ENCODE results near the gene NPTX1. TPM values are rescaled to one million over a fixed set of nuclear protein-coding genes. Genes with fewer than 3 reads are reported as not detected.
A peak's percentile ranks its signal among the peaks of the same experiment; 100 is the strongest.
"Not testable (repeated sequence)": the region's sequence is repeated elsewhere in the genome, so short reads cannot be mapped to it uniquely, and the experiment has no call there.

NPTX1 gene
- total and polyA plus RNA-seq, 5 donors, result 0.02 TPM; not detected in 4

DNA sequence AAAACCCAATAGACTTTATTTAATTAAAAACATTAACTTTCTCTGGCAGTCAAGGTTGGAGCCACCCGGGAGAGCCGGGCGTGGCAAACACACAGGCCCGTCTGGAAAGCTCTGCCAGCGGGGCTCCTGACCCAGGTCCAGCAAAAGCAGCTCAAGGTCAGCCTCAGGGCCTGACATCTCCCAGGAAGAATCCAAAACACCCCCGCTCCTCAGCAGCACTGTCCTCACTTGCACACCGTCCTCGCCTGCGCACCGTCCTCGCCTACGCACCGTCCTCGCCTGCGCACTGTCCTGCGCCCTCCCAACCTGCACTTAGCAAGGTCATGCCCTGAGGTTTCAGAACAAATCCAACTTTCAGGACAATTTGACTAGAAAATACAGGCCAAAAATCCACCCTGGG, 36.8 kb upstream of the NPTX1 start:
- Histone ChIP-seq H3K9me3 (ENCODE audit: control insufficient read depth, low read length) (no peaks in the 10 kb centered on the region), H3K4me3 (ENCODE audit: low read length) (no peak overlapping the region), H3K4me1 (ENCODE audit: control insufficient read depth, insufficient read depth, low read length) (no peaks in the 10 kb centered on the region), H3K27me3 (ENCODE audit: control insufficient read depth, insufficient read depth) (no peaks in the 10 kb centered on the region), H3K27ac (ENCODE audit: low read length) (no peak overlapping the region)
- intact Hi-C loops (cut with DNase I), result no loop called here
- peak in 1 of 2 donors; percentile 15 for ATAC-seq
- WGBS, result 89% methylated on average over 16 of the region's 16 CpGs
- DNase-seq, result no peak

DNA sequence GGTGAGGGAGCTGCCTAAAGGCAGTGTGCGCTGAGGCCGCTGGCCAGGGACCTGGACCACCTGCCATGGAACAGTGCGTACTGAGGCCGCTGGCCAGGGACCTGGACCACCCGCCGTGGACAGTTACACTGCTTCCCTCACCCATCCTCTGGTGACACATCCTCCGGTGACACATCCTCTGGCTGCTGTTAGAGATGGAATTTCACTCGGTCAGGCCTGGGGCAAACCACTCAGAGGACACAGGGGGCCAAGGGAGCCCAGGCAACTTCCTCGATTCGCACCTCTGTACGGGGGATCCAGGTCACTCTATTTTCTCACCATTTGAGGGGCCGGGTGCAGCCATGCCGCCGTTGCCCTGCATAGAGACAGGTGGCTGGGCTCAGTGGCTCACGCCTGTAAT, 35.8 kb upstream of the NPTX1 start:
- DNase-seq, result no peak
- Histone ChIP-seq H3K27me3 (ENCODE audit: control insufficient read depth, insufficient read depth) (no peaks in the 10 kb centered on the region), H3K27ac (ENCODE audit: low read length) (no peak overlapping the region), H3K4me3 (ENCODE audit: low read length) (no peak overlapping the region), H3K4me1 (ENCODE audit: control insufficient read depth, insufficient read depth, low read length) (no peaks in the 10 kb centered on the region), H3K9me3 (ENCODE audit: control insufficient read depth, low read length) (no peaks in the 10 kb centered on the region)
- intact Hi-C loops (cut with DNase I), result no loop called here
- WGBS, result 81% methylated on average over 15 of the region's 15 CpGs
- ATAC-seq, result peak in 1 of 2 donors; percentile 25

DNA sequence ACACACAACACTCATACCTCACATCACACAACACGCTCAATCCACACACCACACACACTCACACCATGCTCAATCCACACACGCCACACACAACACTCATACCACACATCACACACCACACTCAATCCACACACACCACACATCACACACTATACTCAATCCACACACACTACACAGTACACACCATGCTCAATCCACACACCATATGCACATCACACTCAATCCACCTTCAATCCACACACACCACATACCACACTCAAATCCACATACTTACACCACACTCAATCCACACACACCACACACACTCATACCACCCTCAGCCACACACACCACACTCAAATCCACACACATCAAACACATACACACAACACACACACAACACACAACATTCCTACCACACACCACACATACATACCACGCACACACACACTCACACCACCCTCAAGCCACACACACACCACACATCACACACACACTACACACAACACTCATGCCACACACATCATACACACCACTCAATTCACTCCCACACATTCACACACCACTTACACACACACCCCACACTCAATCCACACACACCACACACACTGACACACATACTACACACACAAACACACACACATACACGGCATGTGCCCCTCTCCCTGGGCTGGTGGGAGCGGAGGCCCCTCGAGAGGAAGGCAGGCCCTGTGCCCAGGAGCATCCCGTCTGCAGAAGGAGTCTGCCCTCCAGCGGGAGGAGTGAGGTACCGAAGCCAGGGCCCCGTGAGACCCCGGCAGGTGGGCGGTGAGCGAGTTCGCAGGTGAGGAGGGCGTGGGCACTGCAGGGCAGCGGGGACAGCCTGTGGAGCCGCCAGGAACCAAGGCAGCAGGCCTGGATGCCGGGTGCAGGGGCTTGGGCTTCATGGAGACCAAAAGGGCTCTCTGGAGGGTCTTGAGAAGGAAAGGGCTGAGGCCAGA, 35.1 kb upstream of the NPTX1 start:
- DNase-seq (no peak), ATAC-seq (no peak)
- Histone ChIP-seq H3K27me3 (ENCODE audit: control insufficient read depth, insufficient read depth) (no peaks in the 10 kb centered on the region), H3K27ac (ENCODE audit: low read length) (no peak overlapping the region), H3K4me1 (ENCODE audit: control insufficient read depth, insufficient read depth, low read length) (no peaks in the 10 kb centered on the region), H3K4me3 (ENCODE audit: low read length) (no peak overlapping the region), H3K9me3 (ENCODE audit: control insufficient read depth, low read length) (no peaks in the 10 kb centered on the region)
- intact Hi-C loops (cut with DNase I), result no loop called here
- WGBS, result 42% methylated on average over 18 of the region's 18 CpGs

DNA sequence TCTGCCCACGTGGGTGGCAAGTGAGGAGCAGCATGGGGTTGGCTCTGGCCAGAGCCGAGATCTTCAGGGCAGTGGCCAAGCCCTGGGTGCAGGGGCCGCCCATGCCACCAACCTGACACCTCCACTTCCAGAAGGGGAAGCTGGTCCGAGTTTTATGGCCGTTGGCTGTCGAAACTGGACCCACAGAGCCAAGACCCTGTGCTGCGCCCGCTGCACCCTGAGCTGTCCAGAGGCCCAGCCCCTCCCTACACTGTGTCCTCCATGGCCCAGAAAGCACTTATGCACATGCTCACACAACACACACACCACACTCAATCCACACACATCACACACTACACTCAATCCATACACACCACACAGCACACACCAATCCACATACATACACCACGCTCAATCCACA, 34.4 kb upstream of the NPTX1 start:
- ATAC-seq (no peak), DNase-seq (no peak)
- Histone ChIP-seq H3K4me1 (ENCODE audit: control insufficient read depth, insufficient read depth, low read length) (no peaks in the 10 kb centered on the region), H3K9me3 (ENCODE audit: control insufficient read depth, low read length) (no peaks in the 10 kb centered on the region), H3K4me3 (ENCODE audit: low read length) (no peak overlapping the region), H3K27ac (ENCODE audit: low read length) (no peak overlapping the region), H3K27me3 (ENCODE audit: control insufficient read depth, insufficient read depth) (no peaks in the 10 kb centered on the region)
- WGBS, result 70% methylated on average over 9 of the region's 9 CpGs
- intact Hi-C loops (cut with DNase I), result no loop called here

DNA sequence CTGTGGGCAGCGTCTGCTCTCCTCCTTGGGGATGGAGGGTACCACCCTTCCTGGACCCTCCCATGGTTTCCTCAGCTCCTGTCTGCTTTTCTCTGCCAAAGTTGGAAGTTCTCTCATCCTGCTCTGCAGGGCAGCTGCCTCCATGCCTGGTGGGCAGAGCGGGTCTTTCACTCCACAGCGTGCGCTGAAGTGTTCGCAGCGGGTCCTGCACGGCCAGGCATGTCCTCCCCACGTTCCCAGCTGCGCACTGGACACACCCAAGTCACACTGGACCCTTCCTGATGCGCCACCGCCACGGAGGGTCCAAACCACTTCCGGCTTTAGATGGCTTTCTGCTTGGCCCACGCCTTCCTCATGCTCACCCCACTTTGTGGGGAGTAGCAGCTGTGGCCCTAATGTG, 33.7 kb upstream of the NPTX1 start:
- H3K4me3 ChIP-seq (ENCODE audit: low read length), result no peak overlapping the region
- 81% methylated on average over 14 of the region's 14 CpGs for WGBS
- H3K9me3 ChIP-seq (ENCODE audit: control insufficient read depth, low read length), result no peaks in the 10 kb centered on the region
- no peaks in the 10 kb centered on the region for H3K27me3 ChIP-seq (ENCODE audit: control insufficient read depth, insufficient read depth)
- intact Hi-C loops (cut with DNase I), result no loop called here
- H3K4me1 ChIP-seq (ENCODE audit: control insufficient read depth, insufficient read depth, low read length), result no peaks in the 10 kb centered on the region
- ATAC-seq (no peak), DNase-seq (no peak)
- no peak overlapping the region for H3K27ac ChIP-seq (ENCODE audit: low read length)

DNA sequence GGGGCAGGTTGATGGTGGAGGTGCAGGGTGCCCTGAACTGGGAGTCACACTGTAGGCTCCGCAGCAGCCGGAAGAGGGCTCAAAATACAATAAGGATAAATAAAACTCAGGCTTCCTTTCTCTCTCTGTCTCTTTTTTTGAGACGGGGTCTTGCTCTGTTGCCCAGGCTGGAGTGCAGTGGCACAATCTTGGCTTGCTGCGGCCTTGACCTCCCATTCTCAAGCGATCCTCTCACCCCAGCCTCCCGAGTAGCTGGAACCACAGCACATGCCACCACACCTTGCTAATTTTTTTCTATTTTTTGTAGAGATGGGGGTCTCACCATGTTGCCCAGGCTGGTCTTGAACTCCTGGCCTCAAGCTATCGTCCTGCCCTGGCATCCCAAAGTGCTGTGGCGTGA, 32.9 kb upstream of the NPTX1 start:
- Histone ChIP-seq H3K4me3 (ENCODE audit: low read length) (no peak overlapping the region), H3K27me3 (ENCODE audit: control insufficient read depth, insufficient read depth) (no peaks in the 10 kb centered on the region), H3K4me1 (ENCODE audit: control insufficient read depth, insufficient read depth, low read length) (no peaks in the 10 kb centered on the region), H3K9me3 (ENCODE audit: control insufficient read depth, low read length) (no peaks in the 10 kb centered on the region), H3K27ac (ENCODE audit: low read length) (no peak overlapping the region)
- ATAC-seq (no peak), DNase-seq (no peak)
- 74% methylated on average over 8 of the region's 8 CpGs for WGBS
- intact Hi-C loops (cut with DNase I), result no loop called here

GRCh38 chr17:80507965-80508364, 31.6 kb upstream of the NPTX1 start:
- Histone ChIP-seq H3K27ac (ENCODE audit: low read length) (no peak overlapping the region), H3K9me3 (ENCODE audit: control insufficient read depth, low read length) (no peaks in the 10 kb centered on the region), H3K4me3 (ENCODE audit: low read length) (no peak overlapping the region), H3K4me1 (ENCODE audit: control insufficient read depth, insufficient read depth, low read length) (no peaks in the 10 kb centered on the region), H3K27me3 (ENCODE audit: control insufficient read depth, insufficient read depth) (no peaks in the 10 kb centered on the region)
- no peak for ATAC-seq
- no peak for DNase-seq
- intact Hi-C loops (cut with DNase I), result no loop called here
- 91% methylated on average over 3 of the region's 3 CpGs for WGBS

- H3K9me3 ChIP-seq (ENCODE audit: control insufficient read depth, low read length); H3K4me1 ChIP-seq (ENCODE audit: control insufficient read depth, insufficient read depth, low read length); H3K4me3 ChIP-seq (ENCODE audit: low read length); H3K27me3 ChIP-seq (ENCODE audit: control insufficient read depth, insufficient read depth); H3K27ac ChIP-seq (ENCODE audit: low read length); DNase-seq; intact Hi-C loops (cut with DNase I); ATAC-seq: not testable (repeated sequence)
- WGBS, result 47% methylated on average over 4 of the region's 4 CpGs
Measured at GRCh38 chr17:80507177-80507576, 30.8 kb upstream of the NPTX1 start.

DNA sequence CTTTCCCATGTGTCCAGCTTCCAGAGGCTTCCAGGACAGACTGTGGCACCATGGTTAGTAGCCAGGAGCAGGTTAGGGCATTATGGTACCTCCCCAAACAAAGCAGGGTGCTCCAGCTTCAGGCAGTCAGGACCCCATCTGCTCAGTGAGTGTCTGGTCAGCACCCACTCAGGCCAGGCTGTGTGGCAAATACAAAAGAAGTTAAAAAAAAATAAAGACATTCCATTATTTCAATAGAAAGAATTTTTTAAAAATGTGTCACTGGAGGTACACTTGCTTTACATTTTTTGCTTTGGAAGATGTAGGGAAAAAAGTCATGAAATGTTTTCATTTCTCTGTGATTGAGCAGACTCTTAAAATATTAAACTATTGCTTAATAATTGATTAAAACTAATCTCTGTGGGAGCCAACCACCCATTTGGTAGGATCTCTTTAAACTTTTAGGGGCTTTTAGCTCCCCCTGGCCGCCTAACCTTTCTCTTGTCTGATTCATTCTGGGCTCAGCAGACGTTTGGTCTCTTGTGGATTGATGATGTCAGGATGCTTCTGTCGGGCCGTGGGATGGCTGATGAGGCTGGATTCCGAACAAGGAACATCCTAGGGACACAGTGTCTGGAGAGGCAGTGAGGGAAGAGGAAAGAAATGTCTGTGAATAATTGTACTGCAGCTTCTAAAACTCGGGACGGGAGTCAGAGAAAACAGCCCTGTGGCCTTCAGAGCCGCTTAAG, 28.4 kb upstream of the NPTX1 start:
- ATAC-seq (no peak), DNase-seq (no peak)
- Histone ChIP-seq H3K27me3 (ENCODE audit: control insufficient read depth, insufficient read depth) (no peaks in the 10 kb centered on the region), H3K4me1 (ENCODE audit: control insufficient read depth, insufficient read depth, low read length) (no peaks in the 10 kb centered on the region), H3K27ac (ENCODE audit: low read length) (no peak overlapping the region), H3K4me3 (ENCODE audit: low read length) (no peak overlapping the region), H3K9me3 (ENCODE audit: control insufficient read depth, low read length) (no peaks in the 10 kb centered on the region)
- intact Hi-C loops (cut with DNase I), result no loop called here
- WGBS, result 24% methylated on average over 8 of the region's 8 CpGs

DNA sequence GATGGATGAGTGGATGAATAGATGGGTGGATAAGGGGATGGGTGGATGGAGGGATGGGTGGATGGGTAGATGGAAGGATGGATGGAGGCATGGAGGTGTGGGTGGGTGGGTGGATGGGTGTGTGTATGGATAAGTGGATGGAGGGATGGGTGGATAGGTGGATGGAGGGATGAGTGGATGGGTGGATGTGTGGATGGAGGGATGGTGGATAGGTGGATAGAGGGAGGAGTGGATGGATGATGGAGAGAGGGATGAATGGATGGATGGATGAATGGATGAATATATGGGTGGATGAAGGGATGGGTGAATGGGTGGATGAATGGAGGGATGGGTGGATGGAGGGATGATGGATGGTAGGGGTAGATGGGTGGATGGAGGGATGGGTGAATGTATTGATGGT, 27.5 kb upstream of the NPTX1 start:
- no peak for ATAC-seq

DNA sequence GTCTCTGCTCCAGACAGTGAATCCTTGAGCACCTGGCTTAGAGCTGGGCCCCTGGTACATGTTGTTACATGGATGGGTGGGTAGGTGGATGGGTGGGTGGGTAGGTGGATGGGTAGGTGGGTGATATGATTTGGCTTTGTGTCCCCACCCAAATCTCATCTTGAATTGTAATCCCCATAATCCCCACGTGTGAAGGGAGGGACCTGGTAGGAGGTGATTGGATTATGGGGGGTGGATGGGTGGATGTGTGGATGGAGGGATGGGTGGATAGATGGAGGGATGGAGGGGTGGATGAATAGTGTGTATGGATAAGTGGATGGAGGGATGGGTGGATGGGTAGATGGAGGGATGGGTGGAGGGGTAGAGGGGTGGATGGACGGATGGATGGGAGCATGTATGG, 26.6 kb upstream of the NPTX1 start:
- H3K9me3 ChIP-seq (ENCODE audit: control insufficient read depth, low read length), result no peaks in the 10 kb centered on the region
- intact Hi-C loops (cut with DNase I), result no loop called here
- no peaks in the 10 kb centered on the region for H3K27me3 ChIP-seq (ENCODE audit: control insufficient read depth, insufficient read depth)
- H3K4me3 ChIP-seq (ENCODE audit: low read length), result no peak overlapping the region
- no peak overlapping the region for H3K27ac ChIP-seq (ENCODE audit: low read length)
- DNase-seq (no peak), ATAC-seq (no peak)
- 69% methylated on average over 2 of the region's 2 CpGs for WGBS
- H3K4me1 ChIP-seq (ENCODE audit: control insufficient read depth, insufficient read depth, low read length), result no peaks in the 10 kb centered on the region

More for the DNA sequence above, 27.5 kb upstream of the NPTX1 start:
- intact Hi-C loops (cut with DNase I), result no loop called here
- Histone ChIP-seq H3K4me1 (ENCODE audit: control insufficient read depth, insufficient read depth, low read length) (no peaks in the 10 kb centered on the region), H3K27ac (ENCODE audit: low read length) (no peak overlapping the region), H3K27me3 (ENCODE audit: control insufficient read depth, insufficient read depth) (no peaks in the 10 kb centered on the region), H3K4me3 (ENCODE audit: low read length) (no peak overlapping the region), H3K9me3 (ENCODE audit: control insufficient read depth, low read length) (no peaks in the 10 kb centered on the region)
- no peak for DNase-seq
